Kidney capillary endothelial cell (primary cell): ENCODE data around the gene STPG3.

Experiments used
- DNase-seq: peaks from one replicate; pipeline ENCODE4 v3.0.0-alpha.2; 2018; ENCODE audit warnings: low spot score

STPG3 gene

DNA sequence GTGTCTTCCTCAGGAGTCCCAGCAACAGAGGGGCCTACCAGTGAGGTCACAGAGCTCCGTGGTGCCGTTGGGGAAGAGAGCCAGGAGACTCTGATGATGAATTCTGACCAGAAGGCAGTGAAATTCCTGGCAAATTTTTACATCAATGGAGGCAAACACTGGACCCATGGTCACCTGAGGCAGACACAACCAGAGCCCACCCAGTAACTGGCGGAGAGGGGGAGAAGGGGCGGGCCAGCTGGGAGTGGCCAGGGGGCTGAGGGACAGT is at the start of gene STPG3:
Gene STPG3 (plus strand): TSS at position 93 of the 268 bp plus-strand sequence. CDS start 1 bp downstream, at position 94.
- no peak for DNase-seq

GRCh38 chr9:137202966-137203365 is 48.1 kb upstream of the STPG3 start:
- DNase-seq: no peak

DNA sequence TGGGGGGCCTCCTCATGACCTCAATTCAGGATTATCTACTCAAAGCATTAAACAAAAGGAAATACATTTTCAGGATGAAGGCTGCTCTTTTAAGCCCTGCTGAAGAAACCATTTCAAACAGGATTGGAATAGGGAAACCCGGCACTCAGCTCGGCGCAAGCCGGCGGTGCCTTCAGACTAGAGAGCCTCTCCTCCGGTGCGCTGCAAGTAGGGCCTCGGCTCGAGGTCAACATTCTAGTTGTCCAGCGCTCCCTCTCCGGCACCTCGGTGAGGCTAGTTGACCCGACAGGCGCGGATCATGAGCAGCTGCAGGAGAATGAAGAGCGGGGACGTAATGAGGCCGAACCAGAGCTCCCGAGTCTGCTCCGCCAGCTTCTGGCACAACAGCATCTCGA is 46.4 kb upstream of the STPG3 start:
- no peak for DNase-seq

GRCh38 chr9:137205126-137206069 is 45.7 kb upstream of the STPG3 start, which contains the start of the genes NDOR1 and TMEM203:
Gene NDOR1, plus strand, starts transcription at chr9:137205700. Its CDS starts 78 bp downstream, at chr9:137205778.
Gene TMEM203, minus strand, starts transcription at chr9:137205648. Its CDS starts 234 bp downstream, at chr9:137205414.
- peak; percentile 63 for DNase-seq

DNA sequence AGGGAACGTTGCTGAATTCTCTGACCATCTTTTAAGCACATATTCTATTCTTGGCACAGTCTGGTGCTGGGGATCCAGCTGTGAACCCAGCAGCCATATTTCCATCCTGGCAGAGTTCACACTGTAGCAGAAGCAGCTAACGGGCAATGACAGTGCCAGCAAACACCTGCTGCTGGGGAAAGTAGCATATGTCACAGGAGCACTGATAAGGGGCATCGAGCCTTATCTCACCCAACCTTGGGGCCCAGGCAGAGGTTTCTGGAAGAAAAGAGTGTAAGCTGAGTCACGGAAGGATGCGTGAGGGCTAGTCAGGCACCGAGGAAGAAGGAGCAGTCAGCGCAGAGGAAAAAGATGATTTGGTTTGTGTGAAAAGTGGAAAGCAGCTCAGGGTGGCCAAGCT is 44.5 kb upstream of the STPG3 start:
- no peak for DNase-seq

GRCh38 chr9:137211532-137211931 is 39.6 kb upstream of the STPG3 start:
- DNase-seq: no peak

- no peak for DNase-seq
Observed at GRCh38 chr9:137212520-137212919, 38.6 kb upstream of the STPG3 start.

DNA sequence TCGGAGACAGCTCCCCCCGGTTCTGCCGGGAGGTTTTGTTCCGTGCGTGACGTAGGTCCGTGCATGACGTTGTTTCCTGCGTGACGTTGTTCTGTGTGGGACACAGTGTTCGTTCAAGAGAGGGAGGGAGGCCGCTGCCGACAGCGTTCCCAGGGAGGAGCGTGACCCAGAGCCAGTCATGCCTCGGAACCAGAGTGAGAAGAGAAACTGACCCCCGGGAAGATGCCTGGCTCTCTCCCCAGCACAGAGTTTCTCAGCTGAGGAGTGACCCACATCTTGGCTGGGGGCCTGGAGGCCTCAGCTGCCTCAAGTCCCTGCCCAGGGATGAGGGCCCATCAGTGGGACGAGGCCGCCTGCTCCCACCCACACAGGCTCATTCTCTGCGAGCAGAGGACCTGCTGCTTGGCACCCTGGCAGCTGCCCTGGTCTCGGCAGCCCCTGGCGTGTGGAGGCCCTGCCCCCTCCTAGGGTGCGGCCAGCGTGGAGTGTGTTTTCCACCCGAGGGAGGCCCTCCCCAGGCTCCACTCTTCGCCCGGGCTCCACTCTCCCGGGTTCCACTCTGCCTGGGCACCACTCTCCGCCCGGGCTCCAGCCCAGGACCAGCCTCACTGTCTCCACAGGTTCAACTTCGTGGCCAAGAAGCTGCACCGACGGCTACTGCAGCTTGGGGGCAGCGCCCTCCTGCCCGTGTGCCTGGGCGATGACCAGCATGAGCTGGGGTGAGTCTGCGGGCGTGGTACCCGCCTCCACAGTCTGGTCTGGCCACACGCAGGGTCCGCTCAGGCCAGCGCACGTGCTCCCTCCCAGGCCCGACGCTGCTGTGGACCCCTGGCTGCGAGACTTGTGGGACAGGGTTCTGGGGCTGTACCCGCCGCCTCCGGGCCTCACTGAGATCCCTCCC is 37.7 kb upstream of the STPG3 start:
- no peak for DNase-seq

- no peak for DNase-seq
Observed at GRCh38 chr9:137214620-137215019, 36.5 kb upstream of the STPG3 start.

DNA sequence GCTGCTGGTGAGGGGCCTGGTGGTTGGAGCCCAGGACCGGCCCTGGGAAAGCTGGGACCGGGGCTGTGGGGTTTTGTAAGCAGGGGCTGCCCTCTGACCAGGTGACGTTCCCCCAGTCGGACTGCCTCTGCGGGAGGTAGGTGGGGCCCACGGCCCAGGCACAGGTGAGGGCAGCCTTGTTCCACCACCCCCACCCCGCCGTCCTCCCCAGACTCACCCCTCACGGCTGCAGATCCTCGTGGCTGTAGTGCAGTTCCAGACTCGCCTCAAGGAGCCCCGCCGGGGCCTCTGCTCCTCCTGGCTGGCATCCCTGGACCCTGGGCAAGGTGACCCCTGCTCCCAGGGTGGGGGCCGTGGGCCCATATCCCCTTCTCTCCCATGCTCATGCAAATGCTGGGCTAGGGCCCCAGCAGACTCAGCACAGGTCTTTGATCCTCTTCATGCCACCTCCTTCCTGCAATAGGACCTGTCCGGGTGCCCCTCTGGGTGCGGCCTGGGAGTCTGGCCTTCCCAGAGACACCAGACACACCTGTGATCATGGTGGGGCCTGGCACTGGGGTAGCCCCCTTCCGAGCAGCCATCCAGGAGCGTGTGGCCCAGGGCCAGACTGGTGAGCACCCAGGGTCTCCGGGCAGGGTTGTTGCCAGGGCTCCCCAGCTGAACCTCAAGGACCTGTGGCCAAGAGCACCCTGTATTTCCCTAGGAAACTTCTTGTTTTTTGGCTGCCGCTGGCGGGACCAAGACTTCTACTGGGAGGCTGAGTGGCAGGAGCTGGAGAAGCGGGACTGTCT is 35.7 kb upstream of the STPG3 start:
- no peak for DNase-seq

GRCh38 chr9:137216188-137216965 is 34.7 kb upstream of the STPG3 start:
- no peak for DNase-seq

DNA sequence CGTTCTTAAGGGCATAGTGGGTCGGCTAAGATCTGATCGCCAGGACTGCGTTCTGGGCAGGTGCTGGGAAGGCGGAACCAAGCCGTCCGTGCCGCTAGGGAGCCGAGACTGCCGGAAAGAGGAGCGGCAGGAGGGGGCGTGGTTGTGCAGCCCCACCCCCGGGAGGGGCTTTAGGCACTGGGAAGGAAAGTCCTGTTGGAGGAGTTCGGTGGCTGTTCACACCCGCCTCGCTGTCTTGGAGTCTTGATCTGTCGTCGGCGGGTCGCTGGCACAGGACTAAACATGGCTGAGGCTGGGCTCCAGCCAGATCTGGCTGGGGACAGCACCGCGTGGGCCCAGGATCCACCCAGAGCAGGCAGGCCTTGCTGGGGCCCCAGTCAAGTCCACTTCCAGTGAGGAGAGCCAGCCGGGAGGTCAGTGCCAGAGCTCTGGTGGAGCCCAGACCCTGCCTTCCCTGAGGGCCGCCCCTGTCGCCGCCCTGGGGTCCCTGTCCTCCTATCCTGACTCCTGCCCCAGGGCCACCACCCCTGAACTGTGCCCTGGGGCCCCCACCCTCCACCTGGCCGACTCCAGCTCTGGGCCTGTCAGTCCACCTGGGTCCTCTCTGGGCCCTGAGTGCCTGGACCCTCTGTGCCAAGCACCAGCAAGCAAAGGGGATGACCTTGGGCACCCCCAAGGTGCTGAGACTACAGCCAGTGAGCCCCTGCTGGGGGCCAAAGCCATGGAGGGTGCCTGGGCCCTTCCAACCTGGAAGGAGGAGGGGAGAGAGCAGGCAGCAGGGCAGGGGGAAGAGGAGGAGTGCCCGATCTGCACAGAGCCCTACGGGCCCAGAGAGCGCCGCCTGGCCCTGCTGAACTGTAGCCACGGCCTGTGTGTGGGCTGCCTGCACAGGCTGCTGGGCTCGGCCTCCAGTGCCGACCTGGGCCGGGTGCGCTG is 33.5 kb upstream of the STPG3 start:
- no peak for DNase-seq

- no peak for DNase-seq
Observed at GRCh38 chr9:137218212-137218753, 32.8 kb upstream of the STPG3 start.

DNA sequence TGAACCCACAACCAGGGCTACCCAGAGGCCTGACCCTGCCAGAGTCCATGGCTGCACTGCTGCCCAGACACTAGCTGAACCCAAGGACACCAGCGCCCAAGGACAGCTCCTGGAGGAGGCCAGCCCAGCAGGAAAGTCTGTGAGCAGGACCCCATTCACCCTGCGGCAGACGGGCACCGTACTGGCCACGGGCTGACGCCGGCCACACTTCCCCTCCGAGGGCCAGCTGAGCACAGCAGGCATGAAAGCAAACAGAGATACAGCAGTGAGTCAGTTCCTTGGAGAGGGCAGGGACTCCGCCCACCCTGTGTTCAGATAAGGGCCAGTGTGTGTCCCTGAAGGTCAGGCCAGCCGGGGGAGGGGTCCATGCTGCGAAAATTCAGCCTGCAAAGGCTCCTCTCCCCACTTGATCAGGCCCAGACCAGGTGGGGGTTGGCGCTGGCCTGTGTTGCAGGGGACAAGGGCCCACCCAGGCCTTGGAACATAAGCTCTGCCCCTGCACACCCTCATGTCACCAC is 32.3 kb upstream of the STPG3 start:
- DNase-seq: no peak

DNA sequence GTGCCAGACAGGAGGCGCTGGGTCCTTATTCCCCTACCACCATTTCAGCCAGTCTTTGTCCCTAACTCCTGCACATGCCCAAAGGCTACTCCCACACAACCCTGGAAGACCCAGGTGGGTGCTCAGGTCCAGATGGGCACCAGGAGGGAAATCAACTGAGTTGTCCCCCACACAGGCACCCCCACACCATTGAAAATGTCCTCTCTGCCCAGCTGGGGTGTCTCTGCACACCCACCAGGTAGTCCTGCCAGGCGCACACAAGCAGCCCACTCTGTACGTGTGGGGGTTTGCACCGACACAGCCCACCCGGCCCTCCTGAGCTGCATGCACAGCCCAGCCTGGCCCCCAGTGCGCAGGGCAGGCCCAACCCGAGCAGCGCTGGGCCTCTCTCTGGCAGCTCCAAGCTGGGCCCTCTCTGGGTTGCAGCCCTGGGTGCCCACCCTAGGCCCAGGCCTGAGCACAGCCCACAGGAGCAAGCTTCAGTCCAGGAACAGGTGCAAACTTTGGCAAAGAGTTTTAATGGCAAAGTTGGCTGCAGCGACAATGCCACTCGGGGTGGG is 31.2 kb upstream of the STPG3 start:
- no peak for DNase-seq

GRCh38 chr9:137220317-137221094 is 30.6 kb upstream of the STPG3 start:
- no peak for DNase-seq

DNA sequence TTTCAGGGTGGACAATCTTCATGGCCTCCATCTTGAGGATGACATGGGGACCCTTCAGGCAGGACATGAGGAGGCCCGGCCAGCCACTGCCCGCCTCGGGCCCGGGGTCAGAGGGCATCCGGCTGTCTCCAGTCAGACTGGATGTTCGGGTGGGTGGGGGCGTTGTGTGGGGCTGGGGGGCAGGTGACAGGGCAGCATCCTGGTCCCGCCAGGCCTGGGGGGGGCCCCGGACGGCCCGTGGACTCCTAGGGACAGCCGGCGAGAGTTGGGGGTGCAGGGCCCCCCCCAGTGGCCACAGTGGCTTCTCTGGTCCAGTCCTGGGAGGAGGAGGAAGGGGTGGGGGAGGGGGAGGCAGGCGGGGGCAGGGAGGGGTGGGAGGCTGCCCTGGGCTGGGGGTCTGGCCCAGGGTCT is 30.0 kb upstream of the STPG3 start:
- no peak for DNase-seq

DNA sequence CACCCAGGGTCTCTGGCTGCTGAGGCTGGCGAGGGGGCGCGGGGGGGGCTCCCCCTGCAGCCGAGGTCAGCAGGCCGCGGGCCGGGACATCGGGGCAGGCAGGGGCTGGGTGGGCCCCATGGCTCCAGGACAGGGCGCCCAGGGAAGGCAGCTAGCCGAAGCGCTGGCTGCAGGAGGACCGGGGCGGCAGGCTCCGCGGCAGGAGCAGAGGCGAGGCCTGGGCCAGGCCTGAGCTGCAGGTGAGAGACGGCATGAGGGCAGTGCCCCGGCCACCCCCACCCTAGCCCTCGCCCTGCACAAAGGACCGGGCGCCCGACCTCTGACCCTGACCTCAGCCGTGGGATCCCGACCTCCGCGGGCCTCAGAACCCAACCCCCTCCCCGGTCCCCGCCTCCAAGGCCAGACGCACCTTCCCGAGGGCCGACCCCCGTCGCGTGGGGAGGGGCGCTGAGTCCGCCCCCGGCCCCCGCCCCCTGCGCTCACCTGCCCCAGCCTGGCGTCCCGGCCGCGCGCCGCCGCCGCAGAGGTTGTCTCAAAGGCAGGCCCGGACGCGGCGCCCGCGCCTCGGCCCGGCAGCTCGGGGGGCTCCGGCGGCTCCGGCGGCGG is 29.5 kb upstream of the STPG3 start:
- DNase-seq: no peak
